Tibial nerve (tissue), 4 donors: ENCODE data around the gene RNF125. TPM values are rescaled to one million over a fixed set of nuclear protein-coding genes. Genes with fewer than 3 reads are reported as not detected.

Source experiments
- total RNA-seq, 4 donors: library from RNA; depleted of rRNA; stranded (reverse); fragments of >200 nt; gene quantifications; one replicate each; pipeline ENCODE4 v1.1.0, GENCODE V29; 2016

RNF125 gene
- total RNA-seq, 4 donors from 2014 or later, result 6.9 to 12.0 (median 7.2) TPM

Other genes with a start within 250 kb of the RNF125 start
- gene TRAPPC8, start 75.7 kb upstream of the RNF125 start, total RNA-seq, result 10 to 100 TPM; 25.3 to 51.6 (median 37.5) TPM
- gene RNF138, start 73.0 kb downstream of the RNF125 start, total RNA-seq, result 10 to 100 TPM in 2 of 4 donors, 1 to 10 TPM in 2; 7.8 to 31.5 (median 15.1) TPM
- gene MEP1B, start 171.2 kb downstream of the RNF125 start, total RNA-seq, result not detected